GM18861 (cell line): ENCODE results near the gene OR9A4.

Source experiments
- ATAC-seq: cut with Tn5 transposase; IDR thresholded peaks from one replicate; pipeline ENCODE4 v1.9.1; 2021; ENCODE audit not compliant: unreplicated experiment

OR9A4 gene

GRCh38 chr7:141946796-141947195 lies 30.6 kb downstream of the OR9A4 start, which contains the start of gene CLEC5A:
CLEC5A (minus strand) TSS chr7:141946974; CDS start chr7:141946292, 682 bp downstream.
- no peak for ATAC-seq

GRCh38 chr7:141949021-141949420 lies 32.8 kb downstream of the OR9A4 start:
- ATAC-seq, result no peak

- ATAC-seq, result no peak
Observed at GRCh38 chr7:141949451-141949850, 33.3 kb downstream of the OR9A4 start.

- ATAC-seq, result no peak
Observed at GRCh38 chr7:141949911-141950310, 33.7 kb downstream of the OR9A4 start.

- no peak for ATAC-seq
Observed at GRCh38 chr7:141950806-141951205, 34.6 kb downstream of the OR9A4 start.

GRCh38 chr7:141952461-141952860 lies 36.3 kb downstream of the OR9A4 start:
- no peak for ATAC-seq

- ATAC-seq, result no peak
Observed at GRCh38 chr7:141954334-141954733, 38.1 kb downstream of the OR9A4 start.

GRCh38 chr7:141956084-141956483 lies 39.9 kb downstream of the OR9A4 start:
- ATAC-seq, result no peak

- ATAC-seq, result peak; percentile 92
Observed at GRCh38 chr7:141960687-141961422, 44.7 kb downstream of the OR9A4 start.
